Measurements from ENCODE around the gene RPS6KA2. TPM values are rescaled to one million over a fixed set of nuclear protein-coding genes. Genes with fewer than 3 reads are reported as not detected.

RPS6KA2 gene
- total RNA-seq, 4 donors from 2014 or later = 12.1 to 116 (median 26.4) TPM

DNA sequence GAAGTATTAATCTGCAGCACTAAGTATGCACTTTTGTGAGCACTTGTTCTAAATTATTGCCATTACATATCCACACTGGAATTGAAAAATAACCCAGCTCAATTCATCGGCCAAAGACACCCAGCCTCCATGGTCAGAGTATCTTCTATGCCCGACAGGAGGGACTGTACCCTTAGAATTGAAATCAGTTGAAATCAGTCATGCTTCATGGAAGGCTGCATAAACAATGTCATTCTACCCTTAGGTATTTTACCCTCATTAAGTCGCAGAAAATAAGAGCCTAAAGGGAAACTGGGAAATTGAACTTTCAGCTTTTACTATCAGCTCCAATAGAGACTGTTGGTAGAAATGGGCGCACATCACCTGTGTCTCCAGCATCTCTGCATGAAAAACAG lies 37.7 kb downstream of the RPS6KA2 start:
- Histone ChIP-seq H3K27me3 (no peaks in the 10 kb centered on the region), H3K27ac (peak overlapping the region in 2 of 4 donors; percentile 31 to 75), H3K36me3 (no peaks in the 10 kb centered on the region), H3K4me1 (peaks cover 0 to 26% (median 10%) of the 10 kb centered on the region in 4 donors), H3K9me3 (no peaks in the 10 kb centered on the region), H3K4me3 (no peak overlapping the region)
- DNase-seq = no peak
- TF ChIP-seq CTCF (IDR thresholded peaks at IDR 0.05) (no peak), POLR2A (IDR thresholded peaks at IDR 0.05) (no peak)

- H3K36me3 ChIP-seq = no peaks in the 10 kb centered on the region
- H3K9me3 ChIP-seq = no peaks in the 10 kb centered on the region
- H3K4me3 ChIP-seq = no peak overlapping the region
- peak overlapping the region in 2 of 4 donors; percentile 31 to 75 for H3K27ac ChIP-seq
- H3K4me1 ChIP-seq = peaks cover 0 to 26% (median 10%) of the 10 kb centered on the region in 4 donors
- peak in 1 of 3 donors; percentile 35 for DNase-seq
- H3K27me3 ChIP-seq = no peaks in the 10 kb centered on the region
- TF ChIP-seq CTCF (IDR thresholded peaks at IDR 0.05) (no peak), POLR2A (IDR thresholded peaks at IDR 0.05) (no peak)
Observed at GRCh38 chr6:166588691-166589336, 38.2 kb downstream of the RPS6KA2 start.

GRCh38 chr6:166587631-166588413 lies 39.2 kb downstream of the RPS6KA2 start:
- TF ChIP-seq CTCF (IDR thresholded peaks at IDR 0.05) = no peak
- no peak for TF ChIP-seq POLR2A (IDR thresholded peaks at IDR 0.05)
- Histone ChIP-seq H3K27ac (peak overlapping the region in 2 of 4 donors; percentile 0 to 75), H3K36me3 (no peaks in the 10 kb centered on the region), H3K4me1 (peaks cover 0 to 26% (median 10%) of the 10 kb centered on the region in 4 donors), H3K4me3 (no peak overlapping the region), H3K9me3 (no peaks in the 10 kb centered on the region), H3K27me3 (no peaks in the 10 kb centered on the region)
- DNase-seq = peak in 2 of 3 donors; percentile 66 to 71

GRCh38 chr6:166586424-166587156 lies 40.5 kb downstream of the RPS6KA2 start, which contains the start of gene RAMACL:
TSS of gene RAMACL (minus strand) at chr6:166586678. CDS start at chr6:166586477, 201 bp downstream.
- H3K27ac ChIP-seq = peak within 1 kb of the TSS in 2 of 4 donors; percentile 0 to 75
- H3K4me3 ChIP-seq = no peak within 1 kb of the TSS
- H3K36me3 ChIP-seq = no peaks in the 10 kb centered on the region
- no peaks in the 10 kb centered on the region for H3K27me3 ChIP-seq
- TF ChIP-seq CTCF (IDR thresholded peaks at IDR 0.05) = no peak
- no peak for TF ChIP-seq POLR2A (IDR thresholded peaks at IDR 0.05)
- DNase-seq = peak in 2 of 3 donors; percentile 82 to 85
- H3K9me3 ChIP-seq = no peaks in the 10 kb centered on the region
- peaks cover 0 to 26% (median 10%) of the 10 kb centered on the region in 4 donors for H3K4me1 ChIP-seq

GRCh38 chr6:166584853-166585429 lies 42.1 kb downstream of the RPS6KA2 start:
- TF ChIP-seq CTCF (IDR thresholded peaks at IDR 0.05) (no peak), POLR2A (IDR thresholded peaks at IDR 0.05) (no peak)
- H3K4me3 ChIP-seq = no peak overlapping the region
- no peaks in the 10 kb centered on the region for H3K36me3 ChIP-seq
- no peaks in the 10 kb centered on the region for H3K27me3 ChIP-seq
- no peak overlapping the region for H3K27ac ChIP-seq
- DNase-seq = no peak
- peaks cover 0 to 23% (median 8%) of the 10 kb centered on the region in 4 donors for H3K4me1 ChIP-seq
- no peaks in the 10 kb centered on the region for H3K9me3 ChIP-seq

All from Peyer's patch (tissue), 4 donors.